C4-2B (cell line): ENCODE data around the gene CLSTN1.

Source experiments
- CTCF ChIP-seq: fragments of 450-650 bp; conservative IDR thresholded peaks from 2 replicates; pipeline ENCODE4 v1.5.1; 2017; ENCODE audit warnings: mild to moderate bottlenecking
- ZFX ChIP-seq: fragments of 450-650 bp; IDR thresholded peaks from 2 replicates; pipeline ENCODE4 v1.6.1; 2017

GRCh38 chr1:9826616-9827015, 2.9 kb upstream of the CLSTN1 start:
- TF ChIP-seq CTCF = no peak
- TF ChIP-seq ZFX = no peak
